ENCODE measurements around the gene KLLN. TPM values are rescaled to one million over a fixed set of nuclear protein-coding genes. Genes with fewer than 3 reads are reported as not detected.

The KLLN gene
- total and polyA plus RNA-seq, 2 of the 13 experiments (the other 11 are each of a cell fraction or from before 2014, with no cell fraction given) = 0.08 to 0.44 TPM

DNA sequence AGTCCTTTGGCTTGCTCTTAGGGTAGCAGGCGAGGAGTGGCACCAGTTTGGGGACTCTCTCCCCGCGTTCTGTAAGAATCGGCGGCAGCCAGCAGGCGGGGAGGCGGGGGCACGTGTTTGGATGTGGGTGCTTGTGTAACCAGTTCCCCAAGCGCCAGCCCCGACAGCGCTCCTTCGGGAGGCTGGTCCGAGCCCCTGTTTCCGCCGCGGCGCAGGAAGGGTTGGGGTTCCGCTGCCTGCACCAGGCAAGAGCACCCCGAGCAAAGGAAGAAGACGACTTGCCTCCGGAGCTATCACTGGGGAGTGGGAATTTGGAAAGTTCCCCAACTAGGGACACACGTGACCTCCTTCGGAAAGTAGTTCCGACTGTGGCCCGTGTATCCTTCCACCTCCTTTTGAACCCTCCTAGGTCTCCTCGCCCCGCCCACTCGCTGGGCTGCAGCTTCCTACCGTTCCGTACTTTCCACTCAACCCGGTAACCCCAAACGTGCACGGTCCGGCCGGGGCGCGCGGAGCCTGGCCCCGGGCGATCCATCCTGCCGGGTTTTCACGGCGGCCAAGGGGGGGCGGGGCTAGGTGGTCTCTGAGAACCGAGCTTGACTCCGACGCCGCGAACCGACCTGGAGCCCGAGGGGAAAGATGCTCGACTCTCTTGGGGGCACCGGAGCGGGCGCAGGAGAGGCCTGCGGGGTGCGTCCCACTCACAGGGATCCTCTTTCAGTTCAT lies 1.2 kb downstream of the KLLN start (continued):
- TF ChIP-seq RAD51 (IDR thresholded peaks at IDR 0.05; ENCODE audit: borderline replicate concordance) (peak; percentile 71; the same call in 1 of the 2 replicates), ZNF703 (CRISPR knock-in tag; IDR thresholded peaks at IDR 0.05; ENCODE audit: borderline replicate concordance) (peak; percentile 72), ZNF777 (CRISPR knock-in tag; IDR thresholded peaks at IDR 0.05) (peak; percentile 91), ZSCAN25 (CRISPR knock-in tag; IDR thresholded peaks at IDR 0.05) (peak; percentile 88), SCMH1 (CRISPR knock-in tag; IDR thresholded peaks at IDR 0.05; ENCODE audit: borderline replicate concordance) (no peak), NONO (IDR thresholded peaks at IDR 0.05) (no peak), NONO (CRISPR knock-in tag; conservative IDR thresholded peaks at IDR 0.05) (peak; percentile 95), SMAD1 (CRISPR knock-in tag; IDR thresholded peaks at IDR 0.05; ENCODE audit: borderline replicate concordance, low read depth) (no peak), XBP1 (CRISPR knock-in tag; IDR thresholded peaks at IDR 0.05) (no peak; the same call in 1 of the 2 replicates), PAX8 (CRISPR knock-in tag; IDR thresholded peaks at IDR 0.05; ENCODE audit: borderline replicate concordance) (no peak; the same call in 1 of the 2 replicates), ZNF329 (CRISPR knock-in tag; IDR thresholded peaks at IDR 0.05; ENCODE audit: low read depth) (peak; percentile 88), E2F5 (CRISPR knock-in tag; conservative IDR thresholded peaks at IDR 0.05) (0 out of 2 replicates have a peak, but pooled peaks have one; percentile 59), ZNF17 (CRISPR knock-in tag; IDR thresholded peaks at IDR 0.05) (no peak), RXRA (CRISPR knock-in tag; IDR thresholded peaks at IDR 0.05) (peak; percentile 80)
- TF ChIP-seq, protein P1, sequence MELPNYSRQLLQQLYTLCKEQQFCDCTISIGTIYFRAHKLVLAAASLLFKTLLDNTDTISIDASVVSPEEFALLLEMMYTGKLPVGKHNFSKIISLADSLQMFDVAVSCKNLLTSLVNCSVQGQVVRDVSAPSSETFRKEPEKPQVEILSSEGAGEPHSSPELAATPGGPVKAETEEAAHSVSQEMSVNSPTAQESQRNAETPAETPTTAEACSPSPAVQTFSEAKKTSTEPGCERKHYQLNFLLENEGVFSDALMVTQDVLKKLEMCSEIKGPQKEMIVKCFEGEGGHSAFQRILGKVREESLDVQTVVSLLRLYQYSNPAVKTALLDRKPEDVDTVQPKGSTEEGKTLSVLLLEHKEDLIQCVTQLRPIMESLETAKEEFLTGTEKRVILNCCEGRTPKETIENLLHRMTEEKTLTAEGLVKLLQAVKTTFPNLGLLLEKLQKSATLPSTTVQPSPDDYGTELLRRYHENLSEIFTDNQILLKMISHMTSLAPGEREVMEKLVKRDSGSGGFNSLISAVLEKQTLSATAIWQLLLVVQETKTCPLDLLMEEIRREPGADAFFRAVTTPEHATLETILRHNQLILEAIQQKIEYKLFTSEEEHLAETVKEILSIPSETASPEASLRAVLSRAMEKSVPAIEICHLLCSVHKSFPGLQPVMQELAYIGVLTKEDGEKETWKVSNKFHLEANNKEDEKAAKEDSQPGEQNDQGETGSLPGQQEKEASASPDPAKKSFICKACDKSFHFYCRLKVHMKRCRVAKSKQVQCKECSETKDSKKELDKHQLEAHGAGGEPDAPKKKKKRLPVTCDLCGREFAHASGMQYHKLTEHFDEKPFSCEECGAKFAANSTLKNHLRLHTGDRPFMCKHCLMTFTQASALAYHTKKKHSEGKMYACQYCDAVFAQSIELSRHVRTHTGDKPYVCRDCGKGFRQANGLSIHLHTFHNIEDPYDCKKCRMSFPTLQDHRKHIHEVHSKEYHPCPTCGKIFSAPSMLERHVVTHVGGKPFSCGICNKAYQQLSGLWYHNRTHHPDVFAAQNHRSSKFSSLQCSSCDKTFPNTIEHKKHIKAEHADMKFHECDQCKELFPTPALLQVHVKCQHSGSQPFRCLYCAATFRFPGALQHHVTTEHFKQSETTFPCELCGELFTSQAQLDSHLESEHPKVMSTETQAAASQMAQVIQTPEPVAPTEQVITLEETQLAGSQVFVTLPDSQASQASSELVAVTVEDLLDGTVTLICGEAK (IDR thresholded peaks at IDR 0.05) = no peak
- TF ChIP-seq, protein P1 (CRISPR knock-in tag; IDR thresholded peaks at IDR 0.05) = peak; percentile 70; the same call in 1 of the 2 replicates
- TF ChIP-seq, protein P2, sequence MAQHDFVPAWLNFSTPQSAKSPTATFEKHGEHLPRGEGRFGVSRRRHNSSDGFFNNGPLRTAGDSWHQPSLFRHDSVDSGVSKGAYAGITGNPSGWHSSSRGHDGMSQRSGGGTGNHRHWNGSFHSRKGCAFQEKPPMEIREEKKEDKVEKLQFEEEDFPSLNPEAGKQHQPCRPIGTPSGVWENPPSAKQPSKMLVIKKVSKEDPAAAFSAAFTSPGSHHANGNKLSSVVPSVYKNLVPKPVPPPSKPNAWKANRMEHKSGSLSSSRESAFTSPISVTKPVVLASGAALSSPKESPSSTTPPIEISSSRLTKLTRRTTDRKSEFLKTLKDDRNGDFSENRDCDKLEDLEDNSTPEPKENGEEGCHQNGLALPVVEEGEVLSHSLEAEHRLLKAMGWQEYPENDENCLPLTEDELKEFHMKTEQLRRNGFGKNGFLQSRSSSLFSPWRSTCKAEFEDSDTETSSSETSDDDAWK (CRISPR knock-in tag; IDR thresholded peaks at IDR 0.05) = no peak

All from HepG2 (cell line).